DOHH2 (cell line): Measurements from ENCODE around the gene ABI3.

Source experiments
- EZH2phosphoT487 ChIP-seq: fragments of 200-600 bp; sonication (generic); IDR thresholded peaks from 2 replicates; pipeline ENCODE4 v1.6.1; 2017; ENCODE audit warnings: borderline replicate concordance, mild to moderate bottlenecking, antibody characterized with exemption, low read length, moderate library complexity, mixed read lengths
- TF ChIP-seq, protein P1 (sequence below): fragments of 200-600 bp; sonication (generic); IDR thresholded peaks from one replicate; pipeline ENCODE4 v1.5.1; 2014; ENCODE audit warnings: antibody characterized with exemption, mild to moderate bottlenecking, low read depth, low read length; ENCODE audit not compliant: poor library complexity, severe bottlenecking

DNA sequence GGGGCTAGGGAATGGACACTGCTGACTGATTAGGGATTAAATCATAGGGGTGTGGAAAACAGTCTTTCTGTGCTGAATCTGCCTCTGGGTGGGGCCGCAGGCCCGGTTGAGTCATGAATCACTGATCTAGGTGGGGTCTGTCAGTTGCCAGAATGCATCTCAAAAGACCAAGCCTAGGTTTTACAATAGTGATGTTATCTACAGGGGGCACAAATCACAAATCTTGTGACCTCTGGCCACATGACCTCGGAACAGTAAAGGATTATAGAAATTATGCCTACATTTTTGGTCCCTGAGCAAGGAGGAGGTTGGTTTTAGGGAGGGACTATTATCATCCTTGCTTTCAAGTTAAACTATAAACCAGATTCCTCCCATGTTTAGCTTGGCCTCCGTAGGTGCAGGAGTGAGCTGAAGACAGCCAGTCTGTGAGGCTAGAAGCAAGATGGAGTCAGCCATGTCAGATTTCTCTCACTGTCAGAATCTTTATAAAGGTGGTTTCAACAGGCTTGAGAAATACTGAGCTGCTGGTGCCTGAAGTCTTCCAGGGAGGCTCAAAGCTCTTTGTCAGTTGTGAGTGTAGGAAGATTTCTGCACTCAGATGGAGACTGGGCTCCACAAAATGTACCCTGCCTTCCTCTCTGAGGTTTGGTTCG lies 13.0 kb upstream of the ABI3 start:
- TF ChIP-seq, protein P1, sequence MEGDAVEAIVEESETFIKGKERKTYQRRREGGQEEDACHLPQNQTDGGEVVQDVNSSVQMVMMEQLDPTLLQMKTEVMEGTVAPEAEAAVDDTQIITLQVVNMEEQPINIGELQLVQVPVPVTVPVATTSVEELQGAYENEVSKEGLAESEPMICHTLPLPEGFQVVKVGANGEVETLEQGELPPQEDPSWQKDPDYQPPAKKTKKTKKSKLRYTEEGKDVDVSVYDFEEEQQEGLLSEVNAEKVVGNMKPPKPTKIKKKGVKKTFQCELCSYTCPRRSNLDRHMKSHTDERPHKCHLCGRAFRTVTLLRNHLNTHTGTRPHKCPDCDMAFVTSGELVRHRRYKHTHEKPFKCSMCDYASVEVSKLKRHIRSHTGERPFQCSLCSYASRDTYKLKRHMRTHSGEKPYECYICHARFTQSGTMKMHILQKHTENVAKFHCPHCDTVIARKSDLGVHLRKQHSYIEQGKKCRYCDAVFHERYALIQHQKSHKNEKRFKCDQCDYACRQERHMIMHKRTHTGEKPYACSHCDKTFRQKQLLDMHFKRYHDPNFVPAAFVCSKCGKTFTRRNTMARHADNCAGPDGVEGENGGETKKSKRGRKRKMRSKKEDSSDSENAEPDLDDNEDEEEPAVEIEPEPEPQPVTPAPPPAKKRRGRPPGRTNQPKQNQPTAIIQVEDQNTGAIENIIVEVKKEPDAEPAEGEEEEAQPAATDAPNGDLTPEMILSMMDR = no peak
- TF ChIP-seq EZH2phosphoT487 = no peak
